HCT116 (cell line): ENCODE results near the gene KSR2. TPM values are rescaled to one million over a fixed set of nuclear protein-coding genes. Genes with fewer than 3 reads are reported as not detected.

Experiments used
- ATAC-seq: fragments of 200-7000 bp; cut with Tn5 transposase; 2 replicates; pipeline ENCODE4 v1.9.1; 2020; ENCODE audit warnings: mild to moderate bottlenecking, moderate library complexity
- BruUV-seq: library from RNA; stranded (reverse); fragments of 400-500 nt; replicated peaks from 2 replicates; lab custom pipeline; 2021; lab: Mats Ljungman, UMichigan
- CTCF ChIA-PET: fragments of 300-600 bp; sonication (Branson Sonifier 250); formaldehyde crosslinking; loops from one replicate; lab custom pipeline; 2021; ENCODE audit warnings: antibody characterized with exemption; lab: Charles Lee
- POLR2A ChIA-PET: fragments of 300-600, 350-600 bp; sonication (Branson Sonifier 250); formaldehyde crosslinking; loops from one replicate; lab custom pipeline; 2021; ENCODE audit warnings: antibody characterized with exemption; lab: Charles Lee
- RAD21 ChIA-PET, 2 experiments: fragments of 300-600 bp; sonication (Branson Sonifier 250); formaldehyde crosslinking; loops; one replicate each; lab custom pipeline; 2023; ENCODE audit warnings: low total read pairs in 2 of 2; ENCODE audit not compliant: uncharacterized antibody in 2 of 2, unreplicated experiment in 2 of 2, low non-redundant PET in 1 of 2; lab: Charles Lee
- DNase-seq: peaks from one replicate; pipeline ENCODE4 v3.0.0-alpha.2; 2010; ENCODE audit warnings: low read depth, low spot score
- H2AFZ ChIP-seq: fragments of 200-600 bp; shearing (Covaris generic), sonication (generic); 2 replicates; pipeline ENCODE4 v1.6.1; 2017; ENCODE audit warnings: low read depth, mixed run types, mixed read lengths, antibody characterized with exemption, low read length; ENCODE audit not compliant: poor library complexity, severe bottlenecking
- H3K27ac ChIP-seq: 2 replicates; pipeline ENCODE4 v1.5.1; 2012; ENCODE audit warnings: low read depth, low read length
- H3K27me3 ChIP-seq: fragments of 200-600 bp; sonication (generic); 2 replicates; pipeline ENCODE4 v1.6.1; 2016; ENCODE audit warnings: mixed run types, low read length, mixed read lengths; ENCODE audit not compliant: insufficient read depth
- H3K36me3 ChIP-seq, 2 experiments: fragments of 200-500 bp in 1 of 2; fragments of 200-600 bp in 1 of 2; sonication (Bioruptor generic) in 1 of 2; sonication (generic) in 1 of 2; 2 replicates each; pipeline versions ENCODE4 v1.5.1 to v1.6.1; 2014 to 2016; ENCODE audit warnings: low read length in 2 of 2, inconsistent platforms in 1 of 2, mixed read lengths in 1 of 2, mixed run types in 1 of 2; ENCODE audit not compliant: insufficient read depth in 2 of 2, control insufficient read depth in 1 of 2
- H3K4me1 ChIP-seq, 2 experiments: fragments of 200-600 bp in 1 of 2; sonication (generic) in 1 of 2; 2 replicates each; pipeline versions ENCODE4 v1.5.1 to v1.6.1; 2012 to 2017; ENCODE audit warnings: low read length in 2 of 2, inconsistent platforms in 1 of 2, mild to moderate bottlenecking in 1 of 2, mixed read lengths in 1 of 2, mixed run types in 1 of 2, moderate library complexity in 1 of 2; ENCODE audit not compliant: insufficient read depth in 2 of 2, control insufficient read depth in 1 of 2
- H3K4me2 ChIP-seq: fragments of 200-600 bp; sonication (generic); 2 replicates; pipeline ENCODE4 v1.6.1; 2017; ENCODE audit warnings: mixed run types, low read length, mixed read lengths
- H3K4me3 ChIP-seq, 2 experiments: fragments of 200-600 bp in 1 of 2; sonication (generic) in 1 of 2; replicated peaks in 1 of 2; 2 replicates each; pipeline ENCODE4 v1.5.1; 2011 to 2016; ENCODE audit warnings: low read length in 2 of 2, control low read depth in 1 of 2, low read depth in 1 of 2, mild to moderate bottlenecking in 1 of 2, mixed read lengths in 1 of 2, mixed run types in 1 of 2
- H3K79me2 ChIP-seq: fragments of 200-600 bp; sonication (generic); 2 replicates; pipeline ENCODE4 v1.6.1; 2017; ENCODE audit warnings: mild to moderate bottlenecking, mixed run types, low read length, moderate library complexity, mixed read lengths; ENCODE audit not compliant: insufficient read depth
- H3K9ac ChIP-seq: fragments of 200-600 bp; sonication (generic); 2 replicates; pipeline ENCODE4 v1.6.1; 2016; ENCODE audit warnings: low read length, mixed read lengths
- H3K9me2 ChIP-seq: fragments of 200-600 bp; sonication (generic), shearing (Covaris generic); 2 replicates; pipeline ENCODE4 v1.6.1; 2017; ENCODE audit warnings: mixed run types, mild to moderate bottlenecking, moderate library complexity; ENCODE audit not compliant: insufficient read depth
- H3K9me3 ChIP-seq, 2 experiments: fragments of 200-500 bp in 1 of 2; fragments of 200-600 bp in 1 of 2; sonication (Bioruptor generic) in 1 of 2; sonication (generic) in 1 of 2; 2 replicates each; pipeline ENCODE4 v1.6.1; 2014 to 2017; ENCODE audit warnings: low read length in 2 of 2, mixed read lengths in 2 of 2, inconsistent platforms in 1 of 2, low read depth in 1 of 2, mild to moderate bottlenecking in 1 of 2, mixed run types in 1 of 2, moderate library complexity in 1 of 2; ENCODE audit not compliant: control insufficient read depth in 1 of 2, insufficient read depth in 1 of 2
- H4K20me1 ChIP-seq: fragments of 200-600 bp; sonication (generic), shearing (Covaris generic); 2 replicates; pipeline ENCODE4 v1.6.1; 2017; ENCODE audit warnings: mixed run types, mild to moderate bottlenecking, moderate library complexity; ENCODE audit not compliant: insufficient read depth
- EZH2phosphoT487 ChIP-seq: fragments of 200-600 bp; IDR thresholded peaks from 2 replicates; pipeline ENCODE4 v1.6.1; 2018; ENCODE audit warnings: antibody characterized with exemption, borderline replicate concordance
- FOSL1 ChIP-seq: IDR thresholded peaks from 2 replicates; pipeline ENCODE4 v1.6.1; 2012; ENCODE audit warnings: low read depth
- POLR2AphosphoS5 ChIP-seq: IDR thresholded peaks from 2 replicates; pipeline ENCODE4 v1.6.1; 2011; ENCODE audit warnings: mild to moderate bottlenecking, low read depth, low read length, moderate library complexity
- SP1 ChIP-seq: IDR thresholded peaks from 2 replicates; pipeline ENCODE4 v1.6.1; 2012; ENCODE audit warnings: low read depth
- TCF7L2 ChIP-seq: IDR thresholded peaks from 2 replicates; pipeline ENCODE4 v1.7.0; 2011; ENCODE audit warnings: borderline replicate concordance, inconsistent platforms; ENCODE audit not compliant: insufficient read depth, insufficient read length; ENCODE audit errors: extremely low read depth
- intact Hi-C: fragments of 100-400 bp; cut with micrococcal nuclease; formaldehyde crosslinking; loops from 2 replicates; pipeline ENCODE4 v1.10.0; 2022
- total RNA-seq: library from RNA; stranded (reverse); gene quantifications from one replicate; pipeline ENCODE4 v1.2.1, GENCODE V29; 2021; ENCODE audit not compliant: unreplicated experiment
- TF ChIP-seq, protein P1 (sequence below), 3 experiments: fragments of 200-600 bp in 1 of 3; sonication (generic) in 1 of 3; IDR thresholded peaks in 2 of 3; conservative IDR thresholded peaks in 1 of 3; 2 replicates each; pipeline ENCODE4 v1.5.1; 2012 to 2017; ENCODE audit warnings: low read depth in 2 of 3, low read length in 2 of 3, antibody characterized with exemption in 1 of 3, borderline replicate concordance in 1 of 3, control low read depth in 1 of 3, mild to moderate bottlenecking in 1 of 3, mixed read lengths in 1 of 3, mixed run types in 1 of 3, moderate library complexity in 1 of 3; ENCODE audit not compliant: insufficient read depth in 1 of 3
- TF ChIP-seq, protein P2 (sequence below): IDR thresholded peaks from 2 replicates; pipeline ENCODE4 v1.6.1; 2012

Gene KSR2
- total RNA-seq, 1 experiment from 2014 or later, result 10.1 TPM

DNA sequence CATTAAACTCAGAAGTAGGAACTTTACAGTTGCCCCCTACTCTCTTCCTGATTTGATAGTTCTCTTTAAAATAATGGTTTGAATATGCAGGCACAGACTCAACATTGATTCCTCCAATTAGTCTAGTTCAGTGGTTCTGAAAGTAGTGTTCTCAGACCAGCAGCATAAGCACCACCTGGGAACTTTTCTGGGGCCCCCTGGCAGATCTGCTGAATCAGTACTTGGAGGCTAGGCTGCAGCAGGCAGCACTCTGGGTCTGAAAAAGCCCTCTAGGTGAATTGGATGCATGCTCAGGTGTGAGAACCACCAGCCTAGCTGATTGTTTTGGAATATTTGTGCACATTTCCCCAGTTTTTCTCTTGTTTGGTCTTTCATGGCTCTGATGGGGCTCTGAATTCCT lies 408.8 kb downstream of the KSR2 start:
- DNase-seq (no peak), ATAC-seq (no peak)
- Histone ChIP-seq H3K4me3 (no peak overlapping the region), H3K9ac (no peak overlapping the region), H3K9me3 (no peaks in the 10 kb centered on the region), H3K79me2 (no peaks in the 10 kb centered on the region), H2AFZ (no peak overlapping the region), H3K4me2 (no peak overlapping the region), H3K27ac (no peak overlapping the region), H3K4me1 (no peaks in the 10 kb centered on the region), H3K9me2 (no peaks in the 10 kb centered on the region), H3K27me3 (no peaks in the 10 kb centered on the region), H4K20me1 (no peaks in the 10 kb centered on the region), H3K36me3 (no peaks in the 10 kb centered on the region)
- intact Hi-C loops, result no loop called here
- TF ChIP-seq, protein P1, sequence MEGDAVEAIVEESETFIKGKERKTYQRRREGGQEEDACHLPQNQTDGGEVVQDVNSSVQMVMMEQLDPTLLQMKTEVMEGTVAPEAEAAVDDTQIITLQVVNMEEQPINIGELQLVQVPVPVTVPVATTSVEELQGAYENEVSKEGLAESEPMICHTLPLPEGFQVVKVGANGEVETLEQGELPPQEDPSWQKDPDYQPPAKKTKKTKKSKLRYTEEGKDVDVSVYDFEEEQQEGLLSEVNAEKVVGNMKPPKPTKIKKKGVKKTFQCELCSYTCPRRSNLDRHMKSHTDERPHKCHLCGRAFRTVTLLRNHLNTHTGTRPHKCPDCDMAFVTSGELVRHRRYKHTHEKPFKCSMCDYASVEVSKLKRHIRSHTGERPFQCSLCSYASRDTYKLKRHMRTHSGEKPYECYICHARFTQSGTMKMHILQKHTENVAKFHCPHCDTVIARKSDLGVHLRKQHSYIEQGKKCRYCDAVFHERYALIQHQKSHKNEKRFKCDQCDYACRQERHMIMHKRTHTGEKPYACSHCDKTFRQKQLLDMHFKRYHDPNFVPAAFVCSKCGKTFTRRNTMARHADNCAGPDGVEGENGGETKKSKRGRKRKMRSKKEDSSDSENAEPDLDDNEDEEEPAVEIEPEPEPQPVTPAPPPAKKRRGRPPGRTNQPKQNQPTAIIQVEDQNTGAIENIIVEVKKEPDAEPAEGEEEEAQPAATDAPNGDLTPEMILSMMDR (IDR thresholded peaks at IDR 0.05 in 2 of 3, conservative IDR thresholded peaks at IDR 0.05 in 1 of 3; ENCODE audit: borderline replicate concordance in 1 of 3, insufficient read depth in 1 of 3, low read depth in 2 of 3, low read length in 2 of 3), result no peak
- TF ChIP-seq FOSL1 (no peak), EZH2phosphoT487 (no peak), TCF7L2 (no peak), SP1 (no peak)
- TF ChIP-seq, protein P2, sequence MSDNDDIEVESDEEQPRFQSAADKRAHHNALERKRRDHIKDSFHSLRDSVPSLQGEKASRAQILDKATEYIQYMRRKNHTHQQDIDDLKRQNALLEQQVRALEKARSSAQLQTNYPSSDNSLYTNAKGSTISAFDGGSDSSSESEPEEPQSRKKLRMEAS, result no peak
- ChIA-PET CTCF (no interaction called here), RAD21 (no interaction called here), POLR2A (no interaction called here)
- BruUV-seq, result no TSS peak

DNA sequence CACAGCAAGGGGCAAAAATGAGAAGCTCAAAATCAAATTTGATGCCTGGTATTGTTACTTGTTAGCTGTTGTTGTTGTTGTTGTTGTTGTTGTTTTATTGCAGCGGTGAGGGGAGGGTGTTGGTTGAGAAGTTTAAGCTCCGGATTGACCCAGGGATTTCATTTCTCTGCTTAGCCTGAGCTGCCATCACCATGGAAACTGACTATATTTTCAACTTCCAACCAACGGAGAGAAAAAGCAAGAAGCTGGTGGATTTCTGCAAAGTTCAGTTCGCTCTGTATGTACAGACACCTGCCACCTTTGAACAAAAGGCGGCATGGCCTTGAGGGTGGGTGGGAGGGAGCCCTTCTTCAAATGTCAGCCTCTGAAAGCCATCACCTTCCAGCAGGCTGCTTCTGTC lies 412.9 kb downstream of the KSR2 start:
- CTCF ChIA-PET, result no interaction called here
- no peak for ATAC-seq
- Histone ChIP-seq H3K27me3 (no peaks in the 10 kb centered on the region), H3K9ac (no peak overlapping the region), H3K4me3 (no peak overlapping the region), H3K27ac (no peak overlapping the region), H2AFZ (no peak overlapping the region), H3K36me3 (no peaks in the 10 kb centered on the region), H3K4me2 (no peak overlapping the region), H3K9me2 (no peaks in the 10 kb centered on the region), H3K79me2 (no peaks in the 10 kb centered on the region), H3K4me1 (no peaks in the 10 kb centered on the region), H4K20me1 (no peaks in the 10 kb centered on the region), H3K9me3 (no peaks in the 10 kb centered on the region)
- no peak for TF ChIP-seq POLR2AphosphoS5
- BruUV-seq, result no TSS peak
- intact Hi-C loops, result no loop called here
- DNase-seq, result no peak
- RAD21 ChIA-PET, result no interaction called here
- POLR2A ChIA-PET, result no interaction called here
